Fibroblast of skin of scalp (primary cell): ENCODE results near the gene SH3TC1.

Source experiments
- DNase-seq: peaks from one replicate; pipeline ENCODE4 v3.0.0-alpha.2; 2013

Gene SH3TC1

GRCh38 chr4:8278421-8279287 is 79.6 kb downstream of the SH3TC1 start:
- DNase-seq: peak; percentile 97

- DNase-seq: no peak
These were observed 80.4 kb downstream of the SH3TC1 start for GRCh38 chr4:8279321-8280157.

- DNase-seq: no peak
These were observed 81.2 kb downstream of the SH3TC1 start for GRCh38 chr4:8280158-8280875.

GRCh38 chr4:8280876-8281440 is 81.9 kb downstream of the SH3TC1 start:
- DNase-seq: no peak

- peak; percentile 89 for DNase-seq
These were observed 82.5 kb downstream of the SH3TC1 start for GRCh38 chr4:8281519-8282133.

GRCh38 chr4:8282134-8282641 is 83.1 kb downstream of the SH3TC1 start:
- DNase-seq: no peak

- DNase-seq: no peak
These were observed 83.7 kb downstream of the SH3TC1 start for GRCh38 chr4:8282742-8283141.

GRCh38 chr4:8283161-8283560 is 84.1 kb downstream of the SH3TC1 start:
- DNase-seq: no peak

- DNase-seq: no peak
These were observed 84.6 kb downstream of the SH3TC1 start for GRCh38 chr4:8283631-8284121.

- DNase-seq: no peak
These were observed 85.3 kb downstream of the SH3TC1 start for GRCh38 chr4:8284391-8284790.

- no peak for DNase-seq
These were observed 86.3 kb downstream of the SH3TC1 start for GRCh38 chr4:8285143-8285975.

GRCh38 chr4:8285976-8286718 is 87.1 kb downstream of the SH3TC1 start:
- no peak for DNase-seq

GRCh38 chr4:8286719-8287342 is 87.7 kb downstream of the SH3TC1 start:
- no peak for DNase-seq

GRCh38 chr4:8287343-8288280 is 88.5 kb downstream of the SH3TC1 start:
- no peak for DNase-seq

GRCh38 chr4:8289151-8289750 is 90.2 kb downstream of the SH3TC1 start:
- DNase-seq: no peak

GRCh38 chr4:8289956-8290700 is 91.0 kb downstream of the SH3TC1 start:
- no peak for DNase-seq

- no peak for DNase-seq
These were observed 91.5 kb downstream of the SH3TC1 start for GRCh38 chr4:8290701-8290970.
